Activated CD4-positive, alpha-beta T cell treated with anti-CD3 and anti-CD28 coated beads, Interleukin-2, amount 50 U/mL, for 16 hours (primary cell): ENCODE data around the gene SLC66A3.

Experiments used
- DNase-seq: peaks from one replicate; pipeline ENCODE4 v3.0.0-alpha.2; 2020

SLC66A3 gene

GRCh38 chr2:11140492-11140891, 14.8 kb upstream of the SLC66A3 start:
- DNase-seq, result no peak

GRCh38 chr2:11141319-11141718, 13.9 kb upstream of the SLC66A3 start:
- no peak for DNase-seq

GRCh38 chr2:11142330-11142729, 12.9 kb upstream of the SLC66A3 start:
- DNase-seq, result no peak

- no peak for DNase-seq
Observed at GRCh38 chr2:11142987-11143386, 12.3 kb upstream of the SLC66A3 start.

- DNase-seq, result no peak
Observed at GRCh38 chr2:11144077-11144737, 11.1 kb upstream of the SLC66A3 start.

GRCh38 chr2:11144738-11145079, 10.6 kb upstream of the SLC66A3 start:
- no peak for DNase-seq

- DNase-seq, result no peak
Observed at GRCh38 chr2:11145350-11145749, 9.9 kb upstream of the SLC66A3 start.

GRCh38 chr2:11146076-11146475, 9.2 kb upstream of the SLC66A3 start:
- DNase-seq, result no peak

GRCh38 chr2:11147263-11147662, 8.0 kb upstream of the SLC66A3 start:
- DNase-seq, result no peak

GRCh38 chr2:11152591-11152990, 2.7 kb upstream of the SLC66A3 start:
- no peak for DNase-seq

- DNase-seq, result no peak
Observed at GRCh38 chr2:11154016-11154922, 998 bp upstream of the SLC66A3 start.

GRCh38 chr2:11154923-11155380, 315 bp upstream of the SLC66A3 start:
- DNase-seq, result peak; percentile 97

GRCh38 chr2:11156396-11157075, 1.3 kb downstream of the SLC66A3 start:
- DNase-seq, result no peak

GRCh38 chr2:11157296-11157695, 2.0 kb downstream of the SLC66A3 start:
- no peak for DNase-seq

- no peak for DNase-seq
Observed at GRCh38 chr2:11157731-11158130, 2.5 kb downstream of the SLC66A3 start.

GRCh38 chr2:11158916-11159573, 3.8 kb downstream of the SLC66A3 start:
- no peak for DNase-seq

GRCh38 chr2:11159574-11160170, 4.4 kb downstream of the SLC66A3 start:
- no peak for DNase-seq

GRCh38 chr2:11160256-11160655, 5.0 kb downstream of the SLC66A3 start:
- no peak for DNase-seq

- peak; percentile 39 for DNase-seq
Observed at GRCh38 chr2:11160731-11161455, 5.6 kb downstream of the SLC66A3 start.

- DNase-seq, result no peak
Observed at GRCh38 chr2:11161747-11162146, 6.5 kb downstream of the SLC66A3 start.

- DNase-seq, result no peak
Observed at GRCh38 chr2:11163439-11164317, 8.4 kb downstream of the SLC66A3 start.
